Measurements from ENCODE around the gene GAS2L3. TPM values are rescaled to one million over a fixed set of nuclear protein-coding genes. Genes with fewer than 3 reads are reported as not detected.
"Not testable (repeated sequence)": the region's sequence is repeated elsewhere in the genome, so short reads cannot be mapped to it uniquely, and the experiment has no call there.

Gene GAS2L3
- polyA plus RNA-seq, 1 donor, result 32.9 TPM

DNA sequence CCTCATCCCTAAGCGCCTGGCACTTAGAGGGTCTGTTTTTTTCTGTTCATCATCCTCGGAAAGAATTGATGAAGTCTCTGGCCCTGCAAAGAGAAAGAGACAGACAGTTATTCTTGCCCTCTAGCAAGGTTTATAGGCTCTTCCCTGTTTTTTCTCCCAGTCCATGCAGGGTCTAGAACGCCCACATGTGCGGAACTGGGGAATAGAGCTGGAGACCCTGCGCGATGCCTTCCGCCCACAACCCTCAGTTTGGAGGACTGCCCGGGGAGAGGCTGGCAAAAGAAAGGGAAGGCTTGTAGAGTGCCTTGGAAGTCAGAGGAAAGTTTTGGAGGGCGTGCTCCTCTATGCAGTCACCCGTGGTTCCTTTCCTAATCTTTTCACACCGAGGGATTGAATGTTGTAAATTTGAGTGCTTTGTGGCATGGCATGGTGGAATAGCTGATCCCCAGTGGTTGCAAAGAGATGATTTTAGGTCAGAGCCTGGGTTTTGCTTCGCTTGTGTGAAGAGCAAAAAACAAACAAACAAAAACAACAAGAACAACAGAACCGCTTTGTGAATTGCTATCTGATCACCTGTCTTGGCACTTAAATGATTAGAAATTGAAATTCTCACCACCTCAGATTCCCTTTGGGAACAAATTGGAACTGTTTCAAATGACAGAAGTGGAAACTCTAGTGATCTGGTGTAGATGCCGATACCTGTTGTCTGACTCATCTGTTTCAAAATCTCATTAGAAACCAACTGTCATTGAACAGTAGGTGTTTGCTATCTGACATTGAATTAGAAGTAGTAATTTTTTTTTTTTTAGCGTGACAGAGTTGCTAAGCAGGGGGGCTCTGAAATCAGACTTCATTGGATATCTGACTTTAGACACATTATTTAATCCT is 947 bp downstream of the GAS2L3 start:
- DNase-seq, result no peak

DNA sequence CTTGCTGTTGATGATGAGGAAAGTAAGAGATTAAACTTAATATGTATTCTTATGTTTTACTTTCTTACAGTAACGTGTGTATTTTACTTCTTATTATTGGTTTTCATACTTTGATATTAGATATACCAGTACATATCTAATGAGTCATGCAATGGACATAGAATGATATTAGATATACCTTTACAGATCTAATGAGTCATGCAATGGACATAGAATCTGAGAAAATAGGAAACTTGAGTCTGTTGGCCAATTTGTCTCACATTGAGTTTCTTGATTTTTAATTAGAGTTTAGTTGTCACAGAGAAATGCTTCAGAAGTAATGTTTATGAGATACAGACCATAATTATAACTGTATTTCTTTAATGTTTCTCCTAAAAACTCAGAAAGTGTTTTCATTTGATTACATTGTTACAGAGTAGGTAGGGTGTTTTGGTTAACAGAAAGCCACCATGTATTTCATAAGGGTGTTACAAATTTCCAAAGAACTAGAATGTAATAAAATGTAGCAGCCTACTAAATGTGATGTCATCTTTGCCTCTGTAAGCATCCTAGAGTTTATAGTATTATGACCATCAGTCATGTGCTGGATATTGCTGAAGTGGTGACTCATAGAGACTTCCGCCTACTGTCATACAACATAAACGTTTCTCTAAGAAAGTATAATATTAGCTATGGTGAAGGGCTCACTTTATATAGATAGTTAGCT is 3.0 kb downstream of the GAS2L3 start:
- no peak for DNase-seq

DNA sequence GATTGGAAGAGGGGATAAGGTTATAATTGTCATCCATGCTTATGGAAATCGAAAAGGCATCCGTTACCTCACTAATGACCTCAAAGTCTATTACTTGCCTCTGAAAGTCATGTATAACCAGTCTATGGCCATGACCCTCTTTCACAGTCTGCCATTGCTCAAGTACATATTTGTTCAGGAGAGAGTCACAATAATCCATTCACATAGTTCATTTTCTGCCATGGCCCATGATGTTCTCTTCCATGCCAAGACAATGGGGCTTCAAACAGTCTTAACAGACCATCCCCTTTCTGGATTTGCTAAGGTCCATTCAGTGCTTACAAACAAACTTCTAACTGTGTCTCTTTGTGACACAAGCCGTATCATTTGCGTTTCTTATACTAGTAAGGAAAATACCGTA is 5.4 kb downstream of the GAS2L3 start:
- no peak for DNase-seq

DNA sequence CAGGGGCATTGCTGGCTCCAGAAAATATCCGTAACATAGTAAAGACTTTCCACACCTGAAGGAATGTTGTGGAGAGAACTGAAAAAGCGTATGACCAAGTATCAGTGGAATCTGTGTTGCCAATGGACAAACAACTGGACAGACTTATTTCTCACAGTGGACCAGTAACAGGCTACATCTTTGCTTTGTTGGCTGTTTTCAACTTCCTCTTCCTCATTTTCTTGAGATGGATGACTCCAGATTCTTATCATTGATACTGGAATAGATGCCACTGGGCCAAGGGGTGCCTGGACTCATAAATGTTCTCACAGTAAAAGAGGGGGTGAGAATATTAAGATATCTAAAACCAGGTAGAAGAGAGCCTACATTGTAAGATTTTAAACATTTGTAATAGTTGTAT is 6.4 kb downstream of the GAS2L3 start:
- no peak for DNase-seq

DNA sequence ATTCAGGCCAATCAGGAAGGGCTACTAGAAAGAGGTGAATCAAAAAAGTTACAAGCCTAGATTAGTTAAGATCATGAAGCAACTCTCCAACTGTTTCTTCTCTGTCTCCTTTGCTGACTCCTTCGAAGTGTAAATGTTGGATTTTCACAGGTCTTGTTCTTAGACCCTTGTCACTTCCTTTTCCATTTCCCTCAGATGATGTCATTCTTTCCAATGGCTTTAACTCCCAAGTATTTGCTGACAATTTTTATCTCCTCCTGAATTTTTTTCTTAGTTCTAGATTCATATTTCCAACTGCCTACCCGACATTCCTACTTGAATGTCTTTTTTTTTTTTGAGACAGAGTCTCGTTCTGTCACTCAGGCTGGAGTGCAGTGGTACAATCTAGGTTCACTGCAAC is 10.8 kb downstream of the GAS2L3 start:
- no peak for DNase-seq

DNA sequence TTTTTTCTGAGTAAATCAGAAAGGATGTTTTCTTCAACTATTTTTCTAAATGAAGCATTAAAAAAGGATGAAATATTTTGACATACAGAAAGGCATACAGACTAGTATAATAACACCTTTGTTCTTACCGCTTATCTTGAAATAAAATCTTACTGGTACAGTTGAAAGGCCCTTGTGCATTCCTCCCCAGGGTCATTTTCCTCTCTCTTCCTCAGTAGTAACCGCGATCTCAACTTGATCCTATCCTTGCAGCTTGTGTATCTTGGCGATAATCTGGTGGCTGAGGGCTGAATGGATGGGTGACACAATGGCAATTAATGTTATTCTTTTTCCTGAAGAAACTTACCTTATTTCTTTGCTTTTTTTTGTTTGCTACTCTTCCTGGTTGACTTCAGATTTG is 18.5 kb downstream of the GAS2L3 start:
- DNase-seq, result no peak

DNA sequence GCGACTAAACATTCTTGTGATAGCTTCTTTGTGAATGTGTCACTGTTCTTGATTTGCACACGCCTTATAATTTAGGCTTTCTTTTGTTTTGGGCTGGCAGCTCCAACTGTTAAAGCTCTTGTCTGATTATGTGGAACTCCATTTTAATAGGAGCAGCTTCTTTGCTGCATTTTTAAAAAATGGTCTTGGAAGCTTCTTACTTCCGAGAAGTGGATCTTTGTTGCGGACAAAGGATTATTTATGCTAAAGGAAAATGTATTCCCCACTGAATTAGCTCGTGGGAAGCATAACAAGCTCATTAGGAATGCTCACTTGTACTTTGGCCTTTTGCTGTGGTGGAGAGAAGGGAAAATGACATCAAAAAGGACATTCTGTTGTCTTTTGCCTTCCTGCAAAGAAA is 20.0 kb downstream of the GAS2L3 start:
- no peak for DNase-seq

DNA sequence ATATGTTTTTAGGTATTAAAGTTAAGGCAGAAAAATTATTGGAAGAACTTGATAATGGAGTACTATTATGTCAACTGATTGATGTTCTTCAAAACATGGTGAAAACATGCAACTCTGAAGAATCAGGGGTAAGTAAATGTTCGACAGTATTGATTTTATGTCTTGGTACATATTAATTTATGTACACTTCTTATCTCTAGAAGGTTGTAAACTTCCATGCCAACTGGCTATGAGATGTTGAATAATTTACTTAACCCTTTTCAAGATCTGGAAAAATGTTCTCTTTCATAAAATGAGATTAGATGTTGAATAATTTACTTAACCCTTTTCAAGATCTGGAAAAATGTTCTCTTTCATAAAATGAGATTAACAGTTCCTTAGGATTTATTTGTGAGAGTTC is 28.1 kb downstream of the GAS2L3 start:
- DNase-seq, result no peak

DNA sequence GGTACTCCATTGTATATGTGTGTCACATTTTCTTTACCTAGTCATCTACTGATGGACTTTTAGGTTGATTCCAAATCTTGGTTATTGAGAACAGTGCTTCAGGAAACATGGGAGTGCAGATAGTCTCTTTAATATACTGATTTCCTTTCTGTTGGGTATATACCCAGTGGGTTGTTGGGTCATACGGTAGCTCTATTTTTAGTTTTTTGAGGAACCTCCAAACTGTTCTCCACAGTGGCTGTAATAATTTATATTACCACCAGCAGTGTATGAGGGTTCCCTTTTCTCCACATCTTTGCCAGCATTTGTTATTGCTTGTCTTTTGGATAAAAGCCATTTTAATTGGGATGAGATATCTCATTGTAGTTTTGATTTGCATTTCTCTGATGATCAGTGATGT is 29.5 kb downstream of the GAS2L3 start:
- DNase-seq, result not testable (repeated sequence)

DNA sequence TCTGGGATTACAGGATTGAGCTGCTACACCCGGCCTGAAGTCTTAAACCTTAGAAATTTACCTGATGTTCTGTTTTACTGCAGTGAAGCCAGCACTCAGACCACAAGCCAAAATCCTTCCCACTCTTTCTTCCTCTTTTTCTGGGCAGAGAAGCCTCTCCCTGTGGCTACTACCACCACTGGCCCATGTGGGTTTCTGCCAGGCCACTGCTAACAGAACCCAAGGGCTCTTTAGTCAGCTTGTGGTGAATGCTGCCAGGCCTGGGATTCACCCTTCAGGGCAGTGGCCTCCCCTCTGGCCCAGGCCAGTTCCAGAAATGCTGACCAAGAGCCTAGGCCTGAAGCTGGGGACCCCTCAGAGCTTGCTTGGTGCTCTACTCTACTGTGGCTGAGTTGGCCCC is 35.3 kb downstream of the GAS2L3 start:
- no peak for DNase-seq

DNA sequence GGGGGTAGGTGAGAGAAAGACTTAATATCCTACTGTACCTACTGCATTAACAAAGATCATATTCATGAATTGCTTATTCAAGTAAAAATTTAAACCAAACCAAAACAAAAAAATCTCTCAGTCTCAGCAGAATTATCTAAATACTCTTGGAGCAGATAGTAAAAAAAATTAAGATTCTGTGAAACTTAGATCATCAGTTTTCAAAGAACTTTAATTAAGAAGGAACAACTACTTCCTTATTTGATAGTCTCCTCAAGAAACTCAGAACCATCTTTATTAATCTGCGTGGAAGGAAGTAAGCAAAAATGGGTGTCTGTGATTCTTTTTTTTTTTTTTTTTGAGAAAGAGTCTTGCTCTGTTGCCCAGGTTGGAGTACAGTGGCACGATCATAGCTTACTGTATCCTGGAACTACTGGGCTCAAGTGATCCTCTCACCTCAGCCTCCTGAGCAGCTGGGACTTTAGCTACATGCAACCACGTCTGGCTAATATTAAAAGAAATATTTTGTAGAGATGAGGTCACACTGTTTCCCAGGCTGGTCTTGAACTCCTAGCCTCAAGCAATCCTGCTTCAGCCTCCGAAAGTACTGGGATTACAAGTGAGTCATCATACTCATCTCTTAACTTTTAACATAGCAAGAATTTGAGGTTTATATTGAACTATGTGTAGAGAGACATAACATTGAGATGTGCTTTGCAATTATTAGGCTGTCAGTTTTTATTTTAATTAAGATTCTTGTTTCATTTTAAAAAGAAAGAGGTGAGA is 37.4 kb downstream of the GAS2L3 start:
- no peak for DNase-seq

DNA sequence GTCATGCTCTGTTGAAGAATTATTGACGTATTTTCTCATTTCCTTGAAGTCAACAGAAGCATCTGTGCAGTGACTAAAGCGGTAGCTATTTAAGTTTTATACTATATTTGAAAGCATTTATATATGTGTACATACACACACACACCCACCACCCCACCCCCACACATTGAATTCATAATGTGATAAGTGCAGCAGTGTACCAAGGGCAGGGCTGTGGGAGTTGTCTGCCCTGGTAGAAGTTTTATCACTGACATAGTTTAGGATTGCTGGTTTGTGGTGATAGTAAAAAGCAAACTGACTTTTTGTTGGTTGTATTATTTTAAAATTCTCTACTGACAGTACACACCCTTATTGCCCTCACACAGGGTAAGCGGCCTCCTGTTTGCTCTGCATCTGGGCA is 39.1 kb downstream of the GAS2L3 start:
- DNase-seq, result no peak

DNA sequence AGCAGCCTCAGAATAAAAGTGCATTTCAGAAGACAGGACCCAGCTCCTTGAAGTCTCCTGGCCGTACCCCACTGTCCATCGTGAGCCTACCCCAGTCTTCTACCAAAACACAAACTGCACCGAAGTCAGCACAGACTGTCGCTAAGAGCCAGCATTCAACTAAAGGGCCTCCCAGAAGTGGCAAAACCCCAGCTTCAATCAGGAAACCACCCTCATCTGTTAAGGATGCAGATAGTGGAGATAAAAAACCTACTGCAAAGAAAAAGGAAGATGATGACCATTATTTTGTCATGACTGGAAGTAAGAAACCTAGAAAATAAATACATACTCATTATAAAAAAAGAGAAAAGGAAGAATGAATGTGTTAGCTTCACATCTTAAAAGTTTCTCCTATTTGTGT is 51.1 kb downstream of the GAS2L3 start:
- DNase-seq, result no peak

DNA sequence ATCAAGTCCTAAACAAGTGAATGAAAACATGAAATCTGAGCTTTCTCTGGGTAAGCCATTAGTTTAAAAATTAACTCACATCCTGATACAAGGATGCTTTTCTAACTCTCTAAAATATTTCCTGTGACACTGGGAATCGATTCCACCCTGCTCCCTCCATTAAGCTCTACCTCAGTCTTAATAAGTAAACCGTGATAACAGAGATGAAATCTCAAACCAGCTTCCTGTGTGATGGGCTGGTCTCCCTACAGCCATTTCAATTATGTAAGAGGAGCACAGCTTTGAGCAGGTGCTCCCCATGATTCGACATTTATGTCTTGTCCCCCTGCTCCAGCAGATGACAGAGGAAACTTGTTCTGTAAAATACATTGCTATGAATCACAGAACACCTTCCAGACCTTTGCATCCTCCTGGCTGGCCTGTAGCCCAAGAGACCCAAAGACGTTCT is 59.0 kb downstream of the GAS2L3 start:
- DNase-seq, result no peak

DNA sequence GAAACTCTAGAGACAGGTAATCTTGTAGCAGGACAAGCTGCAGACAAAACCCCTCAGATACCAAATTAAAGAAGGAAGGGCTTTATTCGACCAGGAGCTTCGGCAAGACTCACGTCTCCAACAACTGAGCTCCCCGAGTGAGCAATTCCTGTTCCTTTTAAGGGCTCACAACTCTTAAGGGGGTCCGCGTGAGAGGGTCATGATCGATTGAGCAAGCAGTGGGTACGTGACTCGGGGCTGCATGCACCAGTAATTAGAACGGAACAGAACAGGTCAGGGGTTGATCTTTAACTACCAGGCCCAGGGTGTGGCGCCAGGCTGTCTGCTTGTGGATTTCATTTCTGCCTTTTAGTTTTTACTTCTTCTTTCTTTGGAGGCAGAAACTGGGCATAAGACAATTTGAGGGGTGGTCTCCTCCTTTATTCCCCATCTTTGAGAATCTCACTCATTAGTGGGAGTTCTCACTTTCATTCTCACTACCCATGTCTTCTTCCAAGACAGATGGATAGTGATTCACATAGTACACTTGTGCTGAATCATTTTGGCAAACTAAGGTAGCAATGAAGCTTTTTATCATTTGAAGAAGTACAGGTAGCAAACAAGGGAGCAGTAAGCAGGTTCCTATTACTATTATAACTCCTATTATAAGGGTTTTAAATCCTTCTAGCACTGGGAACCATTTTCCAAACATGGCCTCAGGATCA is 59.8 kb downstream of the GAS2L3 start:
- DNase-seq, result not testable (repeated sequence)

DNA sequence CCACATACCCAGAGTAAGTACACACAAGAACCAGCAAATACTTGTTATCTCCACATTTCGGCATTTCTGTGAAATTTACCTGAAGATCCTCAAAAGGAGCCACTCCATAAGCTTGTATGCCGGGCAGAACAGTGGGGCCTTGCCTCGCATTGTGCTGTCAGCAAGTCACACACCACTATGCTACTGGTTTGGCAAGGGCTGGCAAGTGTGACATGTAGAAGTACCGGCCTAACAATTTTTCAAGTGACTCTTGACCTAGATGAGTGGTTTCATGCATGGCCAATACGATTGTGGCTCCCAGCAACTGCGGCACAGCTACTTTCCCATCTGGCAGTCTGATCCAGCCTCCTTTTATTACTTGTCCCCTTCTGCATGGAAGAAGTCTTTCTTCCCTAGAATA is 69.8 kb downstream of the GAS2L3 start:
- no peak for DNase-seq

DNA sequence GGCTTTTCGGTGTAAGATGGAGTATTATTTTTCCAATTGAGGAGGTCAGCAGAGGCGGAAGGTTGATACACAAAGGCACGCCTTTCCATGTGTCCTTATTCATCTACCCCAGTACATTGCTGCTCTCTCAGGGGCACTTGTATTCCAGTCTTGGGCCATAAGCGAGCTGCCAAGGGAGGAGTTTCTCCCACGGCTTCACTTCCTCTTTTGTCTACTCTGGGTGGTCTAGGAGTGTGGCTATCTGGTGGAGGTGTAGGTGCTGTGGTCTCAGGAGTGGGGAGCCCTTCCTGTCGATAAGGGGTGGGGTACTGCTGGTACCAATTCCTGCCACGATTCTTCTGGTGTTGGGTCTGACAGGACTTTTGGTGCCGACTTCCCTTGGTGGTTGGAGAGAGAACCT is 73.4 kb downstream of the GAS2L3 start:
- no peak for DNase-seq

DNA sequence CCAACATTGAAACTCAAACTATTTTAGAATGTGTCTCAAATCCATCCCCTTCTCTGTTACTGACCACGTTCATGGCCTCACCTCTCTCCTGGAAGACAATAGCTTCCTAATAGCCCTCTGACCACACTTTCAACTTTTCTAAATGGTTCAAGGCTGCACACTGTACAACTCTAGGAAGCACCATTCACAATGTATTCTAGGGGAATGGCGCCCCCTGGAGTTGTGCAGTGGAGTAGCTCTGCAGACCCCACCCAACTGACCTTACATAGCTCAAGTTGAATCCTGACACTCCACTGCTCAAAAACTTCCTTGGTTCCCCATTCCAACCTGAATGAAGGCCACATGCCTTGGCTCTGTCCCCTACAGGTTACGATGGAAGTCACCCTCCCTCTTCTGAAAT is 77.6 kb downstream of the GAS2L3 start:
- DNase-seq, result no peak

DNA sequence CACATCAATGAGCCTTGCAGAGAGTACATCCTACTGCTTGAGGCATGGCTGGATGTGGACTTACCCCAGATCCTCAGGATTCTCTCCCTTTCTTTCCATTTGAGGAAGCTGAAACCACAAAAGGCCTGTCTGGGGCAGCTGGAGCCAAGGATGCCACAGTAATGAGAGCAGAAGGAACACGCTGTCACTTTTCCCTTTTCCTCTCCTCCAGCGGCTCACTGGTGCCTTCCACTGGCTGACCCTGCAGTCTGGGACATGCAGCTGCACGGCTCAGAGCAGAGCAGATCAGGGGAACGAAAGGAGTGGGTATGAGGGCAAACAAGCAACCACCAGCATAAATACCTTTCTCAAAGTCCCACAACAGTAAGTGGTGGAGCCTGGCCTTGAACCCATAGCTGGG is 78.2 kb downstream of the GAS2L3 start:
- no peak for DNase-seq

DNA sequence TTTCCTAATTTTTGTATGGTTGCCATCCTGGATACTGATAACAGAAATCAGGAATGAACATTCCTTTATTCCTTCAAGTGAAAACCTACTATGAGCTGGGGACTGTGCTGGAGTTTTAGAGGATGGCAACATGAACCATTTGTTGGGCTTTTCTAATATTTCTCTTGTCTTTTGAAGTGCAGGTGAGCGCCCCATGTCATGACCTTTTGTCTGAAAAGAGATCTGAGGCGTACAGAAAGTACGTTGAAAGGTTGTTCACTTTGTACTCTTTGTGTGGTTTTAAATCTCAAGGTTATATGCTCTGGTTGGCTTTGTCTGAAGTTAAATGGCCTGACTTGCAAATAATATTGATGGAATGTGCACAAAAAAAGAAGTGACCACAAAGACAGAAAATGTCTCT is 79.0 kb downstream of the GAS2L3 start:
- DNase-seq, result no peak

DNA sequence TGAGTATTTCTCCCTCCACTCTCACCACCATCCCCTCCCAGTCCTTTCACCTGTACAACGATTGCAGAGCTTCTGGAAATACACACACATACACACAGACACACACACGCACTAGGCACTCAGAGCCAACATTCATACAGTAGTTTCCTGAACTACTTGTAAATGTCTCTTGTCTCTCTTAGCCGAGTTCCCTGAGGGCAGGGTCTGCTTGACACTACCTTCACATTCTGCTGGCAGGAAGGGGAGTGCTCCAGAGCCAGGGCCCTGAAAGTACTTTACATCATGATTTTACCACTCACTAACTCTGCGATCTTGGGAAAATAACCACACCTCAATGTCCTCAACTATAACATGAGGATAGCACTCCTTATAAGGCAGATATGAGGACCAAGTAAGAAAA is 82.7 kb downstream of the GAS2L3 start:
- no peak for DNase-seq

DNA sequence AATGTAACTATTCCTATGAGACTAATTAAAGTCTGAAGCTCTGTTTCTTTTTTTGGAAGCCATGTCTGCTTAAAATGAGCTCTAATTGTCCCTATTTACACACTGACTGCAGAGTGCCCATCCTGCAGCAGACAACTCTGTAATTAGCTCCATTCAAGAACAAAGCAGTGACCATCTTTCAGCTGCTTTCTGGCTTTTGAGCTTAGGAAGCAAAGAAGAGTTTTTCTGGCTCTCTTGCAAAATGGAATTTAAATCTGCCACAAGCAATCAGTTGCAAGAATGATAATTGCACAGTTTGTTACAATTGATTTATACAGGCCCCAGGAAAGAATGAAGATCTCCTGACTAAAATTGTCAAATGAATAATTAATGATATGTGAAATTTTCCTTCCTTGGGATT is 83.4 kb downstream of the GAS2L3 start:
- DNase-seq, result no peak
